HG03439 (cell line): ENCODE measurements around the gene CCDC78.
"Not testable (repeated sequence)": the region's sequence is repeated elsewhere in the genome, so short reads cannot be mapped to it uniquely, and the experiment has no call there.

Source experiments
- ATAC-seq: cut with Tn5 transposase; IDR thresholded peaks from one replicate; pipeline ENCODE4 v1.9.1; 2021; ENCODE audit warnings: mild to moderate bottlenecking, moderate library complexity; ENCODE audit not compliant: unreplicated experiment

CCDC78 gene

DNA sequence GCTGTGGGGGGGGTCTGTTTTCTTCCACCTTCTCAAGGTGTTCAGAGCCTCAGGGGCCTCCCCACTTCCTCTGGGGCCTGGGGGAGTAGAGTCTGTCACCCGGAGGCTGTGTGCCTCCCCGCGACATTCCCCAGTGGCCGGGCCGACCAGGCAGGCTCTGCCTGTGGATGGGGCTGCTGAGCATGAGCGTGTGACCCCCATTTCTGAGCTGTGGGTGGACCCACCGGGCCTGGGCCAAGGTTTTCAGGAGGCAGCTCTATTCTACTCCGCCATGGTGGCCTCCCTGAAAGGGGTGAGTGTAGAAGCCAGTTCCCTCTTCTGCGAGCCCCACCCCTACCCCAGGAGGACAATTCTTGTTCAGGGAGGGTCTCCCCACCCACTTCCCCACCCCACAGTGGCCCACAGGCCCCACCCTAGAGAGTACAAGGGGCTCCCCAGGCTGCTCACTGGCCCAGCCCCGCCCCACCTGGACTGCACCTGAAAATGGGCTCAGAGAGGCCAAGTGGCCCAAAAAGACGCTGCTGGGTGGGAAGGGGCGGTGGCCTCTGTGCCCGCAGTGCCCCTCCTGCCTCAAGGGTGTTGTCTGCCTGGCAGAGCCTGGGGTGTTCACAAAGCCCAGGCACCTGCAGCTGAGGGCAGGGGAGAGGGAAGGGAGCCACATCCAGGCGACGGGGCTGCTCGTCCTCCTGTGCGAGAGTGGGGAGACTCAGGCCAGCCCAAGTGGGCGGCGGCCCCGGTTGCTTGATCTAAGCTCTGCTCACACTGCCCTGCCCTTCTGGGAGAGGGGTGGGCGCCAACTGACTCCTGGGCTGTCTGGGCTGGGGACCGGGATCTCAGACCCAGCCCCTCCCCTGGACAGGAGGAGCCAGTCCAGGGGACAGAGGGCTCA lies 35.6 kb upstream of the CCDC78 start:
- no peak for ATAC-seq

- no peak for ATAC-seq
Observed at GRCh38 chr16:760545-761343, 34.5 kb upstream of the CCDC78 start, which contains the start of gene MSLN. Gene MSLN, plus strand, starts transcription at chr16:760734. Its CDS starts 1,947 bp downstream, at chr16:762681.

GRCh38 chr16:760065-760464 lies 33.8 kb upstream of the CCDC78 start:
- ATAC-seq, result no peak

- no peak for ATAC-seq
Observed at GRCh38 chr16:759110-759910, 33.1 kb upstream of the CCDC78 start.

DNA sequence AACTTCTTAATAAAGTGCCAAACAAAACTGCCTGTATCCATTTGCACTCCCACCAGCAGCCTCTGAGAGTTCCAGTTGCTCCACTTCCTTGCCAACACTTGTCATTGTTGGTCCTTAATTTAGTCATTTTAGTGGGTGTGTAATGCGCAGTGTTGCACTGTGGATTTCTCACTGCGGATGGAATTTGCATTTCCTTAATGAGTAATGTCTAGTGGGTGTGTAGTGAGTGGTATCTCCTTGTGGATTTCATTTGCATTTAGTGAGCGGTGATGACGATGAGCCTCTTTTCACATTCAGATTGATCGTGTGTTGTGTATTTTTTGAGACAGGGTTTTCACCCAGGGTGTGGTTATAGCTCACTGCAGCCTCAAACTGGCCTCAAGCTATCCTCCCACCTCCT lies 30.2 kb upstream of the CCDC78 start:
- no peak for ATAC-seq

GRCh38 chr16:754656-755055 lies 28.4 kb upstream of the CCDC78 start:
- no peak for ATAC-seq

DNA sequence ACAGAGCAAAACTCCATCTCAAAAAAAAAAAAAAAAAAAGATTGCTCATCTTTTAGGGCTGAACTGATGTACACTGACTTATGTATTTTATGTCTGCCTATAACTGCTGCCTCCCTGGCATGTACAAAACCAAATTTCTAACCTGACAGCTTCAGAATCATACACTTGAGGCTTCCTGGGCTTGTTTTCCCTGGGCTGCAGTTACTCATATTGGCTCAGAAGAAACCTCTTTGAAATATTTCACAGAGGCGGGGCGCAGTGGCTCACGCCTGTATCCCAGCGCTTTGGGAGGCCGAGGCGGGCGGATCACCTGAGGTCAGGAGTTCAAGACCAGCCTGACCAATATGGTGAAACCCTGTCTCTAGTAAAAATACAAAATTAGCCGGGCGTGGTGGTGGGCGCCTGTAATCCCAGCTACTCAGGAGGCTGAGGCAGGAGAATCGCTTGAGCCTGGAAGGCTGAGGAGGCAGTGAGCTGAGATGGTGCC lies 27.9 kb upstream of the CCDC78 start:
- ATAC-seq, result not testable (repeated sequence)

DNA sequence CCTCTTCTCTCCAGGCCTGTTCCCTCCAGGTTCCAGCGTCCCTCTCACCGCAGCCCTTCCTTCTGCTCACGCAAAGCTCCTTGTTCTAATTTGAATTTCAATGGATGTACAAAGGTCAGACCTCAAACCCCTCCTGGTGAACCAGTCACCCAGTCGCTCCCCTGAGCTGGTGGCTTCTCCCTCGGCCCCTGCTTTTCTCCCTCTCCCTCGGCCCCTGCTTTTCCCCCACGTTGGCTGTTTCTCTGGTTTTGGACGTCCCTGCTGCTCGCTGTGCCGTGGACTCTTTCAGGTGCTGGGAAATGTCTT lies 25.7 kb upstream of the CCDC78 start:
- no peak for ATAC-seq

GRCh38 chr16:751152-752006 lies 25.1 kb upstream of the CCDC78 start:
- ATAC-seq, result no peak

DNA sequence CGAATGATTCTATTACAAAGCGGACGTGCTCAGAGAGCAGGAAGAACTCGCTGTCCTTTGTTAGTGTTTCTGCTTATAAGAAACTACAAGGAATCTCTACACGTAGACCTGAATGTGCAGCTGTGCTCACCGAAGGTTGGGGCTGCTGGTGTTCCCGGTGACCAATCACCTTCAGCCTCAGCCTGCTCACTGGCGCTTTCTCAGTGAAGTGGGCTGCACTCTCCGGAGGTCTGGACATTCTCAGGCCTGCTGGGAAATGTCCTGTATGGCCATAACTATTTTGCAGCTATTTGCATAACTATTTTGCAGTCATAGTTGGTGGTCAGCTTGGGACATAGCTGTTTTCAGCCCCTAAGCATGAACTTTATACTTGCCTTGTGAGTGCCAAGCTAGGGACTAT lies 24.2 kb upstream of the CCDC78 start:
- no peak for ATAC-seq

- no peak for ATAC-seq
Observed at GRCh38 chr16:749010-749409, 22.8 kb upstream of the CCDC78 start.

GRCh38 chr16:747978-748746 lies 21.9 kb upstream of the CCDC78 start:
- no peak for ATAC-seq

DNA sequence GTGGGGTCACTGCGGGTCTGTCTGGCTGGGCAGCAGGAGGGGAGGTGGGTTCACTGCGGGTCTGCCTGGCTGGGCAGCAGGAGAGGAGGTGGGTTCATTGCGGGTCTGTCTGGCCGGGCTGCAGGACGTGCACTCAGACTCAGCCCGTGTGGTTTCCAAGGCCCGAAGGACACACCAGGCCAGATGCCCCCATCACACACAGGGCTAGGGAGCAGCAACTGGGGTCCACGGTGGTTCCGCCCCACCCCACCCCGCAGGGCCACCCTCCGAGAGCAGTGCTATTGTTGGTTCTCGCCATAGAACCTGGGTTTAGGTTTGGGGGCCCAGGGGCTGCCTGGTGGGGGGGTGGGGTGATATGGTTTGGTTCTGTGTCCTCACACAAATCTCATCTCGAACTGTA lies 20.4 kb upstream of the CCDC78 start:
- ATAC-seq, result no peak

DNA sequence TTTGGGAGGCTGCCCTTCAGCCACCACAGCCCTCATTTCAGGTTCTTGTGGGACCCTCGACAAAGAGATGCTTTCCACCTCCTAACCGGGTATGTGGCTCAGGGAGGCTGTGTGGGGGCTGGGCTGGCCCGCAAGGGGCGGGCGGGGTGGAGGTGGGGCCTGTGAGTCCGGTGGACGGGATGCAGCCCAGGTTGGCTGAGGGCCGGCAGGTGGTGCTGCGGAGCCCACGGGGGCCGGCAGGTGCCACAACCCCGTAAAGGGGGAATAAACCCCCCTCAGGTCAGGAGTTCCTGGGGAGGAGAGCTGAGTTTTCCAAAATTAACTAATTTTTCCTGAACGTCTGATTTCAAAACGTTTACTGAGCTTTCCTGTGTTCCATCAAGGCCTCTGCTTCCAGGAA lies 19.5 kb upstream of the CCDC78 start:
- ATAC-seq, result no peak

GRCh38 chr16:743794-744500 lies 17.7 kb upstream of the CCDC78 start:
- no peak for ATAC-seq

DNA sequence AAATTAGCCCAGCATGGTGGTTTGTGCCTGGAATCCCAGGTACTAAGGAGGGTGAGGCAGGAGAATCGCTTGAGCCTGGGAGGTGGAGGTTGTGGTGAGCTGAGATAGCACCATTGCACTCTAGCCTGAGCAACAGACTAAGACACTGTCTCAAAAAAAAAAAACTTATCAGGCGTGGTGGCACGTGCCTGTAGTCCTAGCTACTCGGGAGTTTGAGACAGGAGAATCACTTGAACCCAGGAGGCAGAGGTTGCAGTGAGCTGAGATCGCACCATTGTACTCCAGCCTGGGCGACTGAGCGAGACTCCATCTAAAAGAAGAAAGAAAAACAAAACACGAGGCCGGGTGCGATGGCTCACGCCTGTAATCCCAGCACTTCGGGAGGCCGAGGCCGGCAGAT lies 16.7 kb upstream of the CCDC78 start:
- ATAC-seq, result not testable (repeated sequence)

- no peak for ATAC-seq
Observed at GRCh38 chr16:741986-742629, 15.9 kb upstream of the CCDC78 start.

DNA sequence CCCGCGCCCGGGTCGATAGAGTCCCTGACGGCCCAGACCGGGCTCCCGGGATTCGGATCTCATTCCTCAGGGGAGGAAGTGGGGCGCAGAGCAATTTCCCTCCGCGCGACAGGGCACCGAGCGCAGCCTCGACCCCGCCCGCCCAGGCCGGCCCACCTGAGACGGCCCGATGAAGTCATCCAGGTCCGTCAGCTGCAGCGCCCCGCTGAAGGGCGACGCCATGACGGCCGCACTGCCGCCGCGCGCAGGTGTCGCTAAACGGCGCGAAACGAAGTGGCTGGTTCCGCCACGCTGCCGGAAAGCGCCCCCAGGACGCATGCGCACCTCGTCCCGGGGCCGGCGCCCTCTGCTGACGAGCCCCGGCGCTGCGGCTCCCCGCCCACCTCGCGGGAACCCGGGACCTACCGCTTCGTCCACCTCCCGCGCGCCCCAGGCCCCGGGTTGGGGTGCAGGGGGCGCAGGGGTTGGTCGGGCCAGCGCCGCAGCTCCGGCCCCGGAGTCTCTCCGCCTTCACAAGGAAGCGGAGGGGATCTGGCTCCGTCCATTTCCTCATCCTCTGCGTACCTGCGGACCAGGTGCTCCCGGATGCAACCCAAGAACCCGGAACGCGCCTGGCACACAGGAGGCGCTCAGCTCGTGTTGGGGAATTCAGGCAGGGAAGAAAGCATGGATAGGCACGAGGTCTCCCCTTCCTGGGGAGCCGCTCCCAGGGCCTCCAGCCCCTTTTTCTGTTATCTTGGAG lies 14.7 kb upstream of the CCDC78 start, which contains the start of gene CIAO3:
CIAO3 (minus strand) TSS at position 234 of the 742 bp plus-strand sequence; CDS start at position 222, 12 bp downstream.
- peak; percentile 61 for ATAC-seq
